GM18498 (cell line): ENCODE data around the gene CCBE1.

ENCODE experiments used
- ATAC-seq: cut with Tn5 transposase; IDR thresholded peaks from one replicate; pipeline ENCODE4 v1.9.1; 2021; ENCODE audit warnings: mild to moderate bottlenecking, moderate library complexity; ENCODE audit not compliant: unreplicated experiment

The CCBE1 gene

GRCh38 chr18:59509481-59510442, 187.5 kb downstream of the CCBE1 start:
- ATAC-seq, result no peak

- ATAC-seq, result no peak
Measured at GRCh38 chr18:59505356-59505755, 191.9 kb downstream of the CCBE1 start.

- no peak for ATAC-seq
Measured at GRCh38 chr18:59502274-59503175, 194.7 kb downstream of the CCBE1 start.

GRCh38 chr18:59501920-59502273, 195.3 kb downstream of the CCBE1 start:
- no peak for ATAC-seq

GRCh38 chr18:59500765-59501164, 196.5 kb downstream of the CCBE1 start:
- no peak for ATAC-seq

- ATAC-seq, result no peak
Measured at GRCh38 chr18:59498506-59499086, 198.6 kb downstream of the CCBE1 start.

GRCh38 chr18:59492756-59493421, 204.3 kb downstream of the CCBE1 start:
- no peak for ATAC-seq

- ATAC-seq, result peak; percentile 89
Measured at GRCh38 chr18:59488899-59489298, 208.3 kb downstream of the CCBE1 start.

- ATAC-seq, result no peak
Measured at GRCh38 chr18:59485382-59485781, 211.8 kb downstream of the CCBE1 start.

GRCh38 chr18:59484561-59485328, 212.5 kb downstream of the CCBE1 start:
- ATAC-seq, result no peak

GRCh38 chr18:59484131-59484530, 213.1 kb downstream of the CCBE1 start:
- no peak for ATAC-seq

- ATAC-seq, result no peak
Measured at GRCh38 chr18:59481436-59481835, 215.8 kb downstream of the CCBE1 start.

GRCh38 chr18:59479776-59480175, 217.4 kb downstream of the CCBE1 start:
- no peak for ATAC-seq

- ATAC-seq, result no peak
Measured at GRCh38 chr18:59478591-59478990, 218.6 kb downstream of the CCBE1 start.

GRCh38 chr18:59477849-59478248, 219.4 kb downstream of the CCBE1 start:
- ATAC-seq, result no peak

- no peak for ATAC-seq
Measured at GRCh38 chr18:59470561-59471121, 226.6 kb downstream of the CCBE1 start.

GRCh38 chr18:59469463-59470180, 227.6 kb downstream of the CCBE1 start:
- ATAC-seq, result no peak

GRCh38 chr18:59468821-59469220, 228.4 kb downstream of the CCBE1 start:
- no peak for ATAC-seq

- no peak for ATAC-seq
Measured at GRCh38 chr18:59467497-59467896, 229.7 kb downstream of the CCBE1 start.
